ENCODE results near the gene PRR30.

PRR30 gene

DNA sequence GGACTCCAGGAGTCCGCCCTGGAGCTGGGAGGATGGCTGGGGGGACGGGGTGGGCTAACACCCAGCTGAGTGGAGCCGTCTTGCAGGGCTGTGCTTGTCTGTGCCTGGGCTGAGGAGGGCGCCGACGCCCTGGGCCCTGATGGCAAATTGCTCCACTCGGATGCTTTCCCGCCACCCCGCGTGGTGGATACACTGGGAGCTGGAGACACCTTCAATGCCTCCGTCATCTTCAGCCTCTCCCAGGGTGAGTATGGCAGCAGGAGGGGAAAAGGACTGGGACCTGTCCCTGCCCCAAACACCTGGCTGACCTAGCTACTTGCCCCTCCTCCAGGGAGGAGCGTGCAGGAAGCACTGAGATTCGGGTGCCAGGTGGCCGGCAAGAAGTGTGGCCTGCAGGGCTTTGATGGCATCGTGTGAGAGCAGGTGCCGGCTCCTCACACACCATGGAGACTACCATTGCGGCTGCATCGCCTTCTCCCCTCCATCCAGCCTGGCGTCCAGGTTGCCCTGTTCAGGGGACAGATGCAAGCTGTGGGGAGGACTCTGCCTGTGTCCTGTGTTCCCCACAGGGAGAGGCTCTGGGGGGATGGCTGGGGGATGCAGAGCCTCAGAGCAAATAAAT is 39.8 kb downstream of the PRR30 start:
- TF ChIP-seq POLR2AphosphoS5 (IDR thresholded peaks at IDR 0.05; ENCODE audit: low read depth, low read length) (no peak), PAX5 (IDR thresholded peaks at IDR 0.05; ENCODE audit: insufficient read depth, low read length, severe bottlenecking) (no peak), TAF1 (IDR thresholded peaks at IDR 0.05; ENCODE audit: low read depth, low read length) (no peak), SPI1 (IDR thresholded peaks at IDR 0.05; ENCODE audit: low read depth, low read length) (no peak), POLR2A (IDR thresholded peaks at IDR 0.05; ENCODE audit: low read depth, low read length) (no peak), POU2F2 (IDR thresholded peaks at IDR 0.05; ENCODE audit: low read depth, low read length) (no peak)
- DNase-seq (ENCODE audit: insufficient read length, low spot score) (no peak), FAIRE-seq (no peak)

DNA sequence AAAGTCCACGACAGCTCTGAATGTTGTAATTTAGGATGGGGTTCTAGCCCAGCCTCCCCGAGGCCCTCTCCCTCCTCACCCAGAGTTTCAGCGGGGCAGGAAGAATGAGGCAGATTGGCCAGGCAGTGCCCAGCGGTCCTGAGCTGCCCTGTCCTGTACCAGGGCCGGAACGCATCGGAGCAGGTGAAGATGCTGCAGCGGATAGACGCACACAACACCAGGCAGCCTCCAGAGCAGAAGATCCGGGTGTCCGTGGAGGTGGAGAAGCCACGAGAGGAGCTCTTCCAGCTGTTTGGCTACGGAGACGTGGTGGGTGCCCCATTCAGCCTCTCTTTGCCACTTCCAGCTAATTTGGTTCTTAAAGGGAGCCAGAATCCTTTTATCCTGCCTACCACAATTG is 41.9 kb downstream of the PRR30 start:
- TF ChIP-seq PAX5 (IDR thresholded peaks at IDR 0.05; ENCODE audit: insufficient read depth, low read length, severe bottlenecking) (no peak), TAF1 (IDR thresholded peaks at IDR 0.05; ENCODE audit: low read depth, low read length) (no peak), POLR2AphosphoS5 (IDR thresholded peaks at IDR 0.05; ENCODE audit: low read depth, low read length) (no peak), POU2F2 (IDR thresholded peaks at IDR 0.05; ENCODE audit: low read depth, low read length) (no peak), POLR2A (IDR thresholded peaks at IDR 0.05; ENCODE audit: low read depth, low read length) (no peak), SPI1 (IDR thresholded peaks at IDR 0.05; ENCODE audit: low read depth, low read length) (no peak)
- no peak for DNase-seq (ENCODE audit: insufficient read length, low spot score)
- FAIRE-seq = no peak

- FAIRE-seq (no peak), DNase-seq (ENCODE audit: insufficient read length, low spot score) (no peak)
- no peak for TF ChIP-seq TAF1 (IDR thresholded peaks at IDR 0.05; ENCODE audit: low read depth, low read length)
Observed at GRCh38 chr2:27096748-27097297, 42.4 kb downstream of the PRR30 start.

- FAIRE-seq = peak; percentile 88
Observed at GRCh38 chr2:27095745-27096651, 43.2 kb downstream of the PRR30 start.

DNA sequence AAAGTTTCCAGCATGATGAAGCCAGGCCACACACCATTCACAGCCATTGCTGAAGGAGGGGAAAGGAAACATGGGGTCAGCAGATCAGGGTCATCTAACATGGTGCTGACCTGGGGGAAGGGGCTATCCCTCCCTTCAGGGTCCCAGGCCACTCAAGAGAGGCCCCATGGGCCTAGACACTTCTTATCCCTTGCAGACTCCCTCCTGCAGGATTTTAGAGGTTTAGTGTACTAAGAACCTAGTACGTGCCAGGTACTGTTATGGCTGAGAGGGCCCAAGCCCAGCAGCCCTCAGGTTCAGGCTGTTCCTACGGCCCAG is 43.8 kb downstream of the PRR30 start:
- no peak for DNase-seq (ENCODE audit: insufficient read length, low spot score)
- TF ChIP-seq POLR2A (IDR thresholded peaks at IDR 0.05; ENCODE audit: low read depth, low read length) = no peak
- TF ChIP-seq POU2F2 (IDR thresholded peaks at IDR 0.05; ENCODE audit: low read depth, low read length) = no peak
- TF ChIP-seq PAX5 (IDR thresholded peaks at IDR 0.05; ENCODE audit: insufficient read depth, low read length, severe bottlenecking) = no peak
- no peak for FAIRE-seq

More at GRCh38 chr2:27095745-27096651, 43.2 kb downstream of the PRR30 start:
- DNase-seq (ENCODE audit: insufficient read length, low spot score) = peak; percentile 75
- TF ChIP-seq POLR2AphosphoS5 (IDR thresholded peaks at IDR 0.05; ENCODE audit: low read depth, low read length) (no peak), SPI1 (IDR thresholded peaks at IDR 0.05; ENCODE audit: low read depth, low read length) (0 out of 2 replicates have a peak, but pooled peaks have one; percentile 4)

DNA sequence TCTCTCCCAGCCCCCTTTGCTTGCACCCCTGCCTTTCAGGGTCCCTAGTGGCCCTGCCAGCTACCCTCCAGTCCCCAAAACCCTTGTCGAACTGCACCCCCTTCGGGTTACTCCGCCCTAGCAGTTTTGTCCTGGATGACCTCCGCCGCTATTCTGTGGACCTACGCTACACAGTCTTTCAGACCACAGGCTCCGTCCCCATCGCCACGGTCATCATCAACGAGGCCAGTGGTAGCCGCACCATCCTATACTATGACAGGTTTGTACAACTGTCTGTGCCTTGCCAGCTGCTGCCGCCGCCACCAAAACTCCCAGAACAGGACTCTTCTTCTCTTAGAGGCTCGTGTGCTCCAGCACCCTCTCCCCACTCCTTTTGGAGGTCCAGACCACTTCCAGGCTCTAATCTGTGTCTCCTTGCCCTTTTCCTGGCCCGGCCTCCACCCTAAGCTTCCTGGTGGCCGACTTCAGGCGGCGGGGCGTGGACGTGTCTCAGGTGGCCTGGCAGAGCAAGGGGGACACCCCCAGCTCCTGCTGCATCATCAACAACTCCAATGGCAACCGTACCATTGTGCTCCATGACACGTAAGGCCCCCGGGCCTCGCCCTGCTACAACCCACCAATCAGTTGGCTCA is 44.7 kb downstream of the PRR30 start:
- no peak for TF ChIP-seq TAF1 (IDR thresholded peaks at IDR 0.05; ENCODE audit: low read depth, low read length)
- no peak for TF ChIP-seq POLR2A (IDR thresholded peaks at IDR 0.05; ENCODE audit: low read depth, low read length)
- TF ChIP-seq POU2F2 (IDR thresholded peaks at IDR 0.05; ENCODE audit: low read depth, low read length) = no peak
- no peak for TF ChIP-seq POLR2AphosphoS5 (IDR thresholded peaks at IDR 0.05; ENCODE audit: low read depth, low read length)
- TF ChIP-seq SPI1 (IDR thresholded peaks at IDR 0.05; ENCODE audit: low read depth, low read length) = no peak
- TF ChIP-seq PAX5 (IDR thresholded peaks at IDR 0.05; ENCODE audit: insufficient read depth, low read length, severe bottlenecking) = no peak
- DNase-seq (ENCODE audit: insufficient read length, low spot score) = no peak
- no peak for FAIRE-seq

DNA sequence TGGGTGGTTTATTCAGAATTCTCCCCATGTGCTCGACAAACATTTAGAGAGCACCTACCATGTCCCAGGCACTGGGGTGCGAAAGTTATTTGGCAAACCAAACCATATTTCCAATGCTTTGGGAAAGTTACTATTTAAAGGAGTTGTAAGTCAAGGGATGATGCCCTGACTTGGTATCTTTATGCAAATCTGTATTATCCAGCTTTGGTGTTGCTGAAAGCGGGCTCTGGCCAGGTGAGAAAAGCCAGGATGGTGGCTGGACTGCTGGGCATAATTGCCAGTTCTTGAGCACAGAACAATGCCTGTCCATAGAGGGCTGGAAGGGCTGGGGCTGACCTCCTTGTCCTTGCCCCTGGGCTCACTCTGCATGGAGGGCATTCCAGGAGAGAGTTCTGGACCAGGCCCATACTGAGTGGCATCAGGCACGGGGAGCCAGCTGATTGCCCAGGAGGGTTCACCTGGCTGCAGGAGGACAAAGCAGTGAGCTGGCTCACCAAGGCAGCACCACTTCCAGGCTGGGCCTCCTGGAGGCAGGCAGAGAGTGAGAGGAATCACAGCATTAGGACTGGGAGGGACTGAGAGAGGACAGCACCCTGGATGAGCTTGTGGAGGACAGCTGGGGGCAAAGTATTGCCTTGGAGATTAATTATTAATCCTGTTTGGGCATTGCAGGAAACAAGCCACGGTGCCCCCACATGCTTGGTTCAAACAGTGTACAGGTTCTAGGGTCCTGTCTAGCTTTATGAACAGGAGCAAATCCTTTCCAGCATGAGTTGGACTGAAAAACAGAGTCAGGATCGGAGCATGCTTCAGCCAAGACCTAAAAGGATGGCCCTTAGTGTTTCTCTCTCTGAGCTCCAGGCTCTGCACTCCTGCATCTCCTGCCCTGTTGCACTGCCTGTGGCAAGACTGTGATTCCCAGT is 45.5 kb downstream of the PRR30 start:
- no peak for DNase-seq (ENCODE audit: insufficient read length, low spot score)
- TF ChIP-seq POLR2AphosphoS5 (IDR thresholded peaks at IDR 0.05; ENCODE audit: low read depth, low read length) = no peak
- no peak for TF ChIP-seq PAX5 (IDR thresholded peaks at IDR 0.05; ENCODE audit: insufficient read depth, low read length, severe bottlenecking)
- TF ChIP-seq POLR2A (IDR thresholded peaks at IDR 0.05; ENCODE audit: low read depth, low read length) = no peak
- TF ChIP-seq TAF1 (IDR thresholded peaks at IDR 0.05; ENCODE audit: low read depth, low read length) = no peak
- no peak for TF ChIP-seq POU2F2 (IDR thresholded peaks at IDR 0.05; ENCODE audit: low read depth, low read length)
- no peak for TF ChIP-seq SPI1 (IDR thresholded peaks at IDR 0.05; ENCODE audit: low read depth, low read length)
- FAIRE-seq = no peak

- no peak for TF ChIP-seq SPI1 (IDR thresholded peaks at IDR 0.05; ENCODE audit: low read depth, low read length)
- no peak for FAIRE-seq
- no peak for DNase-seq (ENCODE audit: insufficient read length, low spot score)
Observed at GRCh38 chr2:27092696-27093429, 46.3 kb downstream of the PRR30 start.
